MM.1S (cell line): ENCODE results near the gene FTH1.
A peak's percentile ranks its signal among the peaks of the same experiment; 100 is the strongest.

Experiments used
- DNase-seq: peaks from one replicate; pipeline ENCODE4 v3.0.0-alpha.2; 2015
- H2AFZ ChIP-seq: fragments of 300-600 bp; sonication (generic); 2 replicates; pipeline ENCODE4 v1.6.0; 2016; ENCODE audit warnings: antibody characterized with exemption, low read length
- H3F3A ChIP-seq: fragments of 300-600 bp; sonication (generic); 2 replicates; pipeline ENCODE4 v1.6.1; 2016; ENCODE audit warnings: mild to moderate bottlenecking, antibody characterized with exemption, low read length, moderate library complexity, mixed read lengths; ENCODE audit not compliant: insufficient read depth
- H3K27ac ChIP-seq: fragments of 300-600 bp; sonication (generic); 2 replicates; pipeline ENCODE4 v1.5.1; 2016; ENCODE audit warnings: mild to moderate bottlenecking, low read length
- H3K27me3 ChIP-seq: fragments of 300-600 bp; sonication (generic); replicated peaks from 2 replicates; pipeline ENCODE4 v1.6.0; 2016; ENCODE audit warnings: low read length; ENCODE audit not compliant: insufficient read depth
- H3K36me3 ChIP-seq: fragments of 300-600 bp; sonication (generic); replicated peaks from 2 replicates; pipeline ENCODE4 v1.6.1; 2016; ENCODE audit warnings: mild to moderate bottlenecking, low read length, mixed read lengths; ENCODE audit not compliant: insufficient read depth
- H3K4me1 ChIP-seq: fragments of 300-600 bp; sonication (generic); 2 replicates; pipeline ENCODE4 v1.6.1; 2016; ENCODE audit warnings: low read length, mixed read lengths
- H3K4me2 ChIP-seq: fragments of 300-600 bp; sonication (generic); 2 replicates; pipeline ENCODE4 v1.6.0; 2016; ENCODE audit warnings: low read depth, low read length
- H3K4me3 ChIP-seq: fragments of 300-600 bp; sonication (generic); 2 replicates; pipeline ENCODE4 v1.5.1; 2016; ENCODE audit warnings: low read length, mixed read lengths
- H3K79me2 ChIP-seq: fragments of 300-600 bp; sonication (generic); 2 replicates; pipeline ENCODE4 v1.6.1; 2016; ENCODE audit warnings: mixed run types, low read length, mixed read lengths
- H3K9ac ChIP-seq: fragments of 300-600 bp; sonication (generic); 2 replicates; pipeline ENCODE4 v1.6.1; 2016; ENCODE audit warnings: low read length, mixed read lengths
- H3K9me2 ChIP-seq: fragments of 300-600 bp; sonication (generic); replicated peaks from 2 replicates; pipeline ENCODE4 v1.6.1; 2016; ENCODE audit warnings: mild to moderate bottlenecking, low read length, mixed read lengths; ENCODE audit not compliant: insufficient read depth
- H3K9me3 ChIP-seq: fragments of 300-600 bp; sonication (generic); replicated peaks from 2 replicates; pipeline ENCODE4 v1.6.1; 2016; ENCODE audit warnings: mild to moderate bottlenecking, low read length, mixed read lengths; ENCODE audit not compliant: insufficient read depth
- H4K20me1 ChIP-seq: fragments of 300-600 bp; sonication (generic); 2 replicates; pipeline ENCODE4 v1.6.1; 2016; ENCODE audit warnings: mild to moderate bottlenecking, low read length, moderate library complexity, mixed read lengths; ENCODE audit not compliant: insufficient read depth
- CTCF ChIP-seq: fragments of 300-600 bp; sonication (generic); IDR thresholded peaks from 2 replicates; pipeline ENCODE4 v1.5.1; 2016; ENCODE audit warnings: antibody characterized with exemption, low read length, mixed read lengths
- EZH2 ChIP-seq: fragments of 300-600 bp; sonication (generic); optimal IDR thresholded peaks from 2 replicates; pipeline ENCODE3; 2017; ENCODE audit warnings: low read depth, mild to moderate bottlenecking, antibody characterized with exemption, low read length, mixed read lengths
- EZH2phosphoT487 ChIP-seq: fragments of 300-600 bp; sonication (generic); IDR thresholded peaks from 2 replicates; pipeline ENCODE4 v1.6.1; 2018; ENCODE audit warnings: antibody characterized with exemption, low read length

Gene FTH1

GRCh38 chr11:61969391-61969758 lies 1.9 kb upstream of the FTH1 start:
- peaks cover 18% of the 10 kb centered on the region for H3K79me2 ChIP-seq

GRCh38 chr11:61968758-61969390 lies 1.4 kb upstream of the FTH1 start:
- no peak for TF ChIP-seq EZH2phosphoT487
- no peak for TF ChIP-seq CTCF
- no peak for TF ChIP-seq EZH2

More at GRCh38 chr11:61969391-61969758, 1.9 kb upstream of the FTH1 start:
- Histone ChIP-seq H3K4me2 (no peak overlapping the region), H2AFZ (no peak overlapping the region), H3K4me1 (peaks cover 18% of the 10 kb centered on the region), H3K27ac (no peak overlapping the region), H3K9me2 (no peaks in the 10 kb centered on the region), H3K27me3 (no peaks in the 10 kb centered on the region), H4K20me1 (no peaks in the 10 kb centered on the region), H3K36me3 (no peaks in the 10 kb centered on the region), H3F3A (no peaks in the 10 kb centered on the region), H3K4me3 (no peak overlapping the region), H3K9me3 (no peaks in the 10 kb centered on the region), H3K9ac (no peak overlapping the region)
- no peak for DNase-seq
- no peak for TF ChIP-seq EZH2
- TF ChIP-seq CTCF, result no peak
- no peak for TF ChIP-seq EZH2phosphoT487

GRCh38 chr11:61967924-61968757 lies 707 bp upstream of the FTH1 start:
- no peaks in the 10 kb centered on the region; the same call in 1 of the 2 replicates for H3K36me3 ChIP-seq
- no peaks in the 10 kb centered on the region for H3K9me2 ChIP-seq
- H3K4me3 ChIP-seq, result peak overlapping the region; percentile 83
- H3K4me2 ChIP-seq, result peak overlapping the region; percentile 66; the same call in 1 of the 2 replicates
- H4K20me1 ChIP-seq, result no peaks in the 10 kb centered on the region
- TF ChIP-seq CTCF (no peak), EZH2phosphoT487 (no peak), EZH2 (no peak)
- H3K9me3 ChIP-seq, result no peaks in the 10 kb centered on the region
- H3K27me3 ChIP-seq, result no peaks in the 10 kb centered on the region
- peaks cover 29% of the 10 kb centered on the region for H3K4me1 ChIP-seq
- peaks cover 18% of the 10 kb centered on the region for H3K79me2 ChIP-seq
- H2AFZ ChIP-seq, result peak overlapping the region; percentile 56
- H3K9ac ChIP-seq, result peak overlapping the region; percentile 59; the same call in 1 of the 2 replicates
- no peak for DNase-seq
- H3F3A ChIP-seq, result no peaks in the 10 kb centered on the region
- peak overlapping the region; percentile 66; the same call in 1 of the 2 replicates for H3K27ac ChIP-seq

More at GRCh38 chr11:61968758-61969390, 1.4 kb upstream of the FTH1 start:
- no peaks in the 10 kb centered on the region for H3K27me3 ChIP-seq
- H3K79me2 ChIP-seq, result peaks cover 18% of the 10 kb centered on the region
- no peak overlapping the region for H3K27ac ChIP-seq
- peaks cover 23% of the 10 kb centered on the region for H3K4me1 ChIP-seq
- H3K36me3 ChIP-seq, result no peaks in the 10 kb centered on the region; the same call in 1 of the 2 replicates
- H3K4me3 ChIP-seq, result no peak overlapping the region
- no peaks in the 10 kb centered on the region for H3K9me2 ChIP-seq
- H3K9me3 ChIP-seq, result no peaks in the 10 kb centered on the region
- DNase-seq, result no peak
- no peak overlapping the region for H3K9ac ChIP-seq
- H2AFZ ChIP-seq, result no peak overlapping the region
- H3K4me2 ChIP-seq, result no peak overlapping the region
- no peaks in the 10 kb centered on the region for H3F3A ChIP-seq
- no peaks in the 10 kb centered on the region for H4K20me1 ChIP-seq
